Large intestine (tissue), 3 donors: ENCODE data around the gene DOCK7. TPM values are rescaled to one million over a fixed set of nuclear protein-coding genes. Genes with fewer than 3 reads are reported as not detected.
"Not testable (repeated sequence)": the region's sequence is repeated elsewhere in the genome, so short reads cannot be mapped to it uniquely, and the experiment has no call there.

Source experiments
- DNase-seq, 2 donors: peaks; one replicate each; pipeline versions ENCODE4 v3.0.0 to v3.0.0-alpha.2; 2013
- H3K27ac ChIP-seq: one replicate; pipeline ENCODE4 v1.5.1; 2013; ENCODE audit warnings: low read length
- H3K27me3 ChIP-seq: 2 replicates; pipeline ENCODE4 v1.6.1; 2013; ENCODE audit warnings: low read length; ENCODE audit not compliant: control insufficient read depth, insufficient read depth
- H3K36me3 ChIP-seq: 2 replicates; pipeline ENCODE4 v1.6.1; 2013; ENCODE audit warnings: low read length; ENCODE audit not compliant: control insufficient read depth, insufficient read depth
- H3K4me1 ChIP-seq: one replicate; pipeline ENCODE4 v1.6.1; 2013; ENCODE audit warnings: low read length; ENCODE audit not compliant: control insufficient read depth, insufficient read depth
- H3K4me3 ChIP-seq: one replicate; pipeline ENCODE4 v1.5.1; 2013; ENCODE audit warnings: low read length
- H3K9me3 ChIP-seq: one replicate; pipeline ENCODE4 v1.6.1; 2013; ENCODE audit warnings: mild to moderate bottlenecking, low read depth, low read length, moderate library complexity; ENCODE audit not compliant: control insufficient read depth
- WGBS: methylation state at CpG from one replicate; pipeline ENCODE4 v1.1.5; 2013; ENCODE audit warnings: low lambda C conversion rate; ENCODE audit not compliant: insufficient coverage; 5-methylcytosine and 5-hydroxymethylcytosine counted together
- polyA plus RNA-seq: library from polyadenylated mRNA; unstranded; fragments of 120-200 nt; gene quantifications from one replicate; pipeline ENCODE4 v1.2.1, GENCODE V29; 2013

DOCK7 gene
- polyA plus RNA-seq, 1 donor: 29.8 TPM

DNA sequence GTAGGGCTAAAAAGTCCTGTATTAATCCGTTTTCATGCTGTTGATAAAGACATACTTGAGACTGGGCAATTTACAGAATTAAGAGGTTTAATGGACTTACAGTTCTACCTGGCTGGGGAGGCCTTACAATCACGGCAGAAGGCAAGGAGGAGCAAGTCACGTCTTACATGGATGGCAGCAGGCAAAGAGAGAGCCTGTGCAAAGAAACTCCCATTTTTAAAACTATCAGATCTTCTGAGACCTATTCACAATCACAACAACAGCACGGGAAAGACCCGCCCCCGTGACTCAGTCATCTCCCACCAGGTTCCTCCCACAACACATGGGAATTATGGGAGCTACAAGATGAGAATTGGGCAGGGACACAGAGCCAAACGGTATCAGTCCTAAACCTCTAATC lies 6.3 kb upstream of the DOCK7 start:
- DNase-seq, H3K27me3 ChIP-seq, H3K27ac ChIP-seq, H3K36me3 ChIP-seq, H3K4me3 ChIP-seq, H3K9me3 ChIP-seq: not testable (repeated sequence)
- H3K4me1 ChIP-seq: peaks cover 23% of the 10 kb centered on the region
- no CpG with 5 or more reads among the region's 7 CpGs for WGBS

DNA sequence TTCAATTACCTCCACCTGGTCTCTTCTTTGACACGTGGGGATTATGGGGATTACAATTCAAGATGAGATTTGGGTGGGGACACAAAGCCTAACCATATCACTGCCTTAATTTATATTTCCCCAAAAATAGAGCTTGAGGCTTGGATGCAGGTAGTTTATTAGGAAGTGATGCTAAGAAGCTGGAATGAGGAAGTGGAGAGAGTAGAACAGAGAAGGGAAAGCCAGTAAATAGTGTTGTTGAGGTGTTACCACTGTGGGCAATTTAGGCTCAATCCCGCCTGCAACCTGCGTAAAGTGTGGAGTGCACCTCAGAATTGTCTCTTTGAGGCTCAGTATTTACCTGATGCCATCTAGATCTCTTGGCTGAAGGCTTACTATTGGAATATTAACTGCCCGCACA lies 4.9 kb upstream of the DOCK7 start:
- Histone ChIP-seq H3K9me3 (no peaks in the 10 kb centered on the region), H3K36me3 (no peaks in the 10 kb centered on the region), H3K27ac (no peak overlapping the region), H3K4me3 (no peak overlapping the region), H3K4me1 (peaks cover 24% of the 10 kb centered on the region), H3K27me3 (no peaks in the 10 kb centered on the region)
- DNase-seq: no peak
- WGBS: 100% methylated on average over 1 of the region's 4 CpGs

DNA sequence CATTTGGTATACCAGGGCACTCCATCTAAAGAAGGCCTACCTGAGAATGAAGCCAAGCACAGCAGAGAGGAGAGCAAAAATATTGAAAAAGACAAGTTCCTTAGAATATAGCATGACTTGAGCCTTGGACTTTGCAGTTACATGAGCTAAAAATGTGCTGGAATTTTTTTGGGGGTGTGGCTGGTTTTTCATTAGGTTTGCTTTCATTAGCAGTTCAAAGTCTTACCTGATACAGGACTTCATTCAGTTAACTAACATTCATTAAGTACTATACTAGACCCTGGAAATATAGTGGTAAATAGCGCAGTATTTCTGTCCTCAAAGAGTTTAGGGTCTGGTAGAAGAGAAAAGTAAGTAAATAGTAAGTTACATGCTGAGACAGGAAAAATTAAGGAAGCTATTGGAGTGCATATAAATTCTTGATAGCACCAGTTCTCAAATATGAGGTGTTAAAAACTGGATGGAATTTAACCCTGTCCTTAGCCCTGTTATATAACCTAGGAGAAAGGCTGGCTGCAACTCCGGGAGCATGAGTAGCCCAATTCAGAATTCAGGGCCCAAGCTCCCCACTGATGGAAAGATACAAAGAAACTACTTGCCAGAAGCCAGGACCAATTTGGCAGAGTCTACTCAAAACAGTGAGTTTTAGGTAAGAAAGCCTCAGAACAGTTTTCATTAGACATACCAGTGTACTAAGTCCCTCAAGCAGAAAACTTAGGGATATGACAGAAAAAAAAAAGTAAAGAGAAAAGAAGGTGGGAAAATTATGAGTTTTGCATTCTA lies 3.1 kb upstream of the DOCK7 start:
- H3K27ac ChIP-seq: peak overlapping the region; percentile 87
- peak; percentile 64 to 88 for DNase-seq

DNA sequence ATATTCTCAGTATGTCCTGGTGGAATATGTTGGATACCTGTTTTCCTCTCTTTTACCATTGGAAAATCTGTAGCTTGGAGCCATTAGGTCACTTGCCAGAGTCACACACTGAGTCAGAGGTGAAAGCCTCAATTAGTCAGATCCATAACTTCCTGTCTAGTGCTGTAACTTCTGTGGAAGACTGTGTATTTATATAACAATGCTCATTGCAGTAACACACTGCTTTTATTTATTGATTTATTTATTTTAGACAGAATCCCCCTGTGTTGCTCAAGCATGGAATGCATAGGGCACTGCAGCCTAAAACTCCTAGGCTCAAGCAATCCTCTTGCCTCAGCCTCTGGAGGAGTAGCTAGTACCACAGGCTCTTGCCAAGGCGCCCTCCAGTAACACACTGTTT lies 1.3 kb upstream of the DOCK7 start:
- WGBS: no CpG with 5 or more reads among the region's 1 CpG
- H3K27ac ChIP-seq: peak overlapping the region; percentile 87
- peak in 1 of 2 donors; percentile 51 for DNase-seq
- H3K4me3 ChIP-seq: peak overlapping the region; percentile 17
- no peaks in the 10 kb centered on the region for H3K27me3 ChIP-seq
- H3K36me3 ChIP-seq: no peaks in the 10 kb centered on the region
- peaks cover 27% of the 10 kb centered on the region for H3K4me1 ChIP-seq
- H3K9me3 ChIP-seq: no peaks in the 10 kb centered on the region

More for the DNA sequence above, 3.1 kb upstream of the DOCK7 start:
- no peaks in the 10 kb centered on the region for H3K9me3 ChIP-seq
- no peak overlapping the region for H3K4me3 ChIP-seq
- no peaks in the 10 kb centered on the region for H3K27me3 ChIP-seq
- peaks cover 24% of the 10 kb centered on the region for H3K4me1 ChIP-seq
- H3K36me3 ChIP-seq: no peaks in the 10 kb centered on the region
- no CpG with 5 or more reads among the region's 2 CpGs for WGBS

DNA sequence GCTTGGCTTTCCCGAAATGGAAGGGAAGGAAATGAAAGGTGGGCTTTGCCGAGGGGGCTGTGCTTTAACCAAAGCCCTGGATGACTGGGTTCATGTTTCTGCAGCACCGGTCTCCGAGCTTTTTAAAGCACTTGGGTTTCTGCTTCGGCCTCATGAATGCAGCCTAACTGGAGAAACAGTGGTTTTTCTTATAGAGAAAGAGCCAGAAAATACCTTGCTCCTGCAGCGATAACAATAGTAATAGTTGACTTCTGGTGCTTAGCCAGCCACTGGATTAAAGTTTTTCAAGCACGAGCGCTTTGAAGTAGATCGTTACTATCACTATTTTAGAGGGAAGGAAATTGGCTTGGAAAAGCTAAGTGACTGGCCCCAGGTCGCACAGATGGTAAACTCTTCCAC lies 500 bp upstream of the DOCK7 start:
- no CpG with 5 or more reads among the region's 10 CpGs for WGBS
- DNase-seq: no peak
- Histone ChIP-seq H3K27me3 (no peaks in the 10 kb centered on the region), H3K9me3 (no peaks in the 10 kb centered on the region), H3K4me3 (peak overlapping the region; percentile 78), H3K36me3 (no peaks in the 10 kb centered on the region), H3K27ac (peak overlapping the region; percentile 87), H3K4me1 (peaks cover 27% of the 10 kb centered on the region)

DNA sequence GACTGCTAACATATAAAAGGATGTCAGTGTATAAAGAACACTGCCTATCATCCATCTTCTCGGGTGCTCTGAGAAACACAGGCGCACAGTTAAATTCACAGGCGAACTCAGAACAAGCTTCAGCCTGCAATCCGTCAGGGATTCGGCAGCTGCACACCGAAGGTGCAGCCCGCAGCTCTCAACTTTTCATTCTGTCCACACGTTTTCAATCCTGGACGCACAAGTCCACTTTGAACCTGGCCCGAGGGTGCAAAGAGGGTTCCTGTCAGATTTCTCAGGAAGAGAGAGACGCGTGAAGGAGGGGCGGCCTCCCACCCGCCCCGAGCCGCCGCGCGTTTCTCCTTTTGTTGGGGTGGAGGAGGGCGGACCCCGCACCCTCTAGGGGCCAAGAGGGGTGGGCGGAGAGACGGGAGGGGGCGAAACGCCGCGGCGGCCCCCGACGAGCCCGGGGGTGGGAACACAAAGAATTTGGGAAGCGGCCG lies 724 bp downstream of the DOCK7 start:
- H3K36me3 ChIP-seq: no peaks in the 10 kb centered on the region
- peak overlapping the region; percentile 78 for H3K4me3 ChIP-seq
- peaks cover 27% of the 10 kb centered on the region for H3K4me1 ChIP-seq
- DNase-seq: peak; percentile 16 to 71
- WGBS: no CpG with 5 or more reads among the region's 33 CpGs
- no peaks in the 10 kb centered on the region for H3K27me3 ChIP-seq
- no peaks in the 10 kb centered on the region for H3K9me3 ChIP-seq
- peak overlapping the region; percentile 87 for H3K27ac ChIP-seq

DNA sequence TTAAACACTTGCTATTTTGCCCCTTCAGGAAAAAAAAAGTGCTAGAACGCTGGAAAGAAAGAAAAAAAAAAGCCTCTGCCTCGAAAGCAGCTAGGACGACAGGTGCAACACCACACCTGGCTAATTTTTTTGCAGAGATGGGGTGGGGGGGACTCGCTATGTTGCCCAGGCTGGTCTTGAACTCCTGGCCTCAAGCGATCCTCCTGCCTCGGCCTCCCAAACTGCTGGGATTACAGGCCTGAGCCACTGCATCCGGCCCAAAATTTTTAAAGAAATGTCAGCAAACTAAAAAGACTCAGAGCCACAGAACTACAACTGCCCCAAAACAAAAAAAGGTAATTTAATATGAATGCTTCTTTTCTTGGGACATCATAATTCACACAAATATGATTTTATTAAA lies 1.4 kb downstream of the DOCK7 start:
- H3K27me3 ChIP-seq: no peaks in the 10 kb centered on the region
- H3K9me3 ChIP-seq: no peaks in the 10 kb centered on the region
- 20% methylated on average over 1 of the region's 7 CpGs for WGBS
- H3K27ac ChIP-seq: peak overlapping the region; percentile 87
- peaks cover 26% of the 10 kb centered on the region for H3K4me1 ChIP-seq
- H3K36me3 ChIP-seq: no peaks in the 10 kb centered on the region
- no peak for DNase-seq
- H3K4me3 ChIP-seq: peak overlapping the region; percentile 78

DNA sequence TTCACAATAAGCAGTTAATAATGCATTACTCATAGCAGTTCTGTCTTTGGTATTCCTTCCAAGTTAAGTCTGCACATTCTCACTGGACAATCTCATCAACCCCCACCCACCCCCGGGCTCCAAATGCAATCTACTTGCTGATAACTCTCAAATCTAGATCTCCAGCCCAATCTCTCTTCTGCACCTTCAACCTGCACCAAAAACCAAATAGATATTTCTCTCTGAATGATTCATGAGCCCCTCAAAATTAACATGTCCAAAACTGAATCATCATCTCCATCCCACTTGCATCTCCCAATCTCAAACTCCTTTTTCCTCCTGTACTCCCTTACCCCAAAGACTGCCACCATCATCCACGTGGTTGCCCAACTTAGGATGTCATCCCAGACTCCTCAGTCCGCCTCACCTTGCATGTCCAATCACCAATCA lies 2.7 kb downstream of the DOCK7 start:
- no peaks in the 10 kb centered on the region for H3K9me3 ChIP-seq
- no peaks in the 10 kb centered on the region for H3K36me3 ChIP-seq
- no peak overlapping the region for H3K4me3 ChIP-seq
- DNase-seq: no peak
- no peaks in the 10 kb centered on the region for H3K27me3 ChIP-seq
- peaks cover 13% of the 10 kb centered on the region for H3K4me1 ChIP-seq
- no peak overlapping the region for H3K27ac ChIP-seq
- 100% methylated on average over 2 of the region's 3 CpGs for WGBS

DNA sequence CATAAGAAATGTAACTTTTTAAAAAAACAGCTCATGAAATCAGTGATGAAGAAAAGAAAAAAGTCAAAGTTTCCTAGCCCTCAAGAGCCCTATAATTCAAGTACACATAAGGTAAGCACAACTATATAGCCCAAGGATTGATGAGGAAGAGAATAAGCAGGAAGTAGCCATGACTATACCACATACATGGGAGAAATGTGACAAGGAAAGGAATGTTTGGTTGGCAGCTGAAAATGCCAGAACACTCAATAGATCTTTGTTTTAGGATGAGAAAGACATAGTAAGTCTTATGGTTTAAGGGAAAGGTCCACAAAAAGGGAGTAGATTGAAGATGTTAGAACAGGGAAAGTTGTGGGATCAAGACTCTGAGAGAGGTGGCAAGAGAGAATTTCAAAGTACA lies 5.7 kb downstream of the DOCK7 start:
- no peak overlapping the region for H3K4me3 ChIP-seq
- H3K27ac ChIP-seq: no peak overlapping the region
- no peaks in the 10 kb centered on the region for H3K9me3 ChIP-seq
- no peaks in the 10 kb centered on the region for H3K36me3 ChIP-seq
- DNase-seq: no peak
- no peaks in the 10 kb centered on the region for H3K27me3 ChIP-seq
- H3K4me1 ChIP-seq: peaks cover 2% of the 10 kb centered on the region

DNA sequence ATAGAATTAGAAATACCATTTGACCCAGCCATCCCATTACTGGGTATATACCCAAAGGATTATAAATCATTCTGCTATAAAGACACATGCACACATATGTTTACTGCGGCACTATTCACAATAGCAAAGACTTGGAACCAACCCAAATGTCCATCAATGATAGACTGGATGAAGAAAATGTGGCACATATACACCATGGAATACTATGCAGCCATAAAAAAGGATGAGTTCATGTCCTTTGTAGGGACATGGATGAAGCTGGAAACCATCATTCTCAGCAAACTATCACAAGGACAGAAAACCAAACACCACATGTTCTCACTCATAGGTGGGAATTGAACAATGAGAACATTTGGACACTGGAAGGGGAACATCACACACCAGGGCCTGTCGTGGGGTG lies 7.2 kb downstream of the DOCK7 start:
- not testable (repeated sequence) for H3K4me1 ChIP-seq, H3K9me3 ChIP-seq, H3K4me3 ChIP-seq, H3K36me3 ChIP-seq, H3K27me3 ChIP-seq, DNase-seq, H3K27ac ChIP-seq
- no CpG with 5 or more reads among the region's 2 CpGs for WGBS

DNA sequence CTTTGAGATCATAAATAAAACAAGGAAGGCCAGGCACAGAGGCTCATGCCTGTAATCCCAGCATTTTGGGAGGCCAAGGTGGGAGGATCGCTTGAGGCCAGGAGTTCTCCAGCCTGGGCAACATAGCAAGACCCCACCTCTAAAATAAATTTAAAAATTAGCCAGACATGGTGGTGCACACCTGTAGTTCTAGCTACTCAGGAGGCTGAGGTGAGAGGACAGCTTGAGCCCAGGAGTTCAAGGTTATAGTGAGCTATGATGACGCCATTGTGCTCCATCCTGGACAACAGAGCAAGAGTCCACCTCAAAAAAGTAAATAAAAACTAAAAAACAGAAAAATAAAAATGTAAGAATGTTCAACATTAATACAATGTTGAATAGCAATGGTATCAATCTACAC lies 10.4 kb downstream of the DOCK7 start:
- not testable (repeated sequence) for DNase-seq, H3K4me3 ChIP-seq, H3K4me1 ChIP-seq, H3K27me3 ChIP-seq, H3K9me3 ChIP-seq, H3K36me3 ChIP-seq, H3K27ac ChIP-seq
- WGBS: no CpG with 5 or more reads among the region's 2 CpGs
